NOMO-1 treated with dmso at 0.1 percent for 144 hours (cell line): Measurements from ENCODE around the gene SBNO2.
"Not testable (repeated sequence)": the region's sequence is repeated elsewhere in the genome, so short reads cannot be mapped to it uniquely, and the experiment has no call there.

Experiments
- DNase-seq: peaks from one replicate; lab custom pipeline; 2025; ENCODE audit not compliant: unreplicated experiment; lab: John Stamatoyannopoulos, UW

The SBNO2 gene

DNA sequence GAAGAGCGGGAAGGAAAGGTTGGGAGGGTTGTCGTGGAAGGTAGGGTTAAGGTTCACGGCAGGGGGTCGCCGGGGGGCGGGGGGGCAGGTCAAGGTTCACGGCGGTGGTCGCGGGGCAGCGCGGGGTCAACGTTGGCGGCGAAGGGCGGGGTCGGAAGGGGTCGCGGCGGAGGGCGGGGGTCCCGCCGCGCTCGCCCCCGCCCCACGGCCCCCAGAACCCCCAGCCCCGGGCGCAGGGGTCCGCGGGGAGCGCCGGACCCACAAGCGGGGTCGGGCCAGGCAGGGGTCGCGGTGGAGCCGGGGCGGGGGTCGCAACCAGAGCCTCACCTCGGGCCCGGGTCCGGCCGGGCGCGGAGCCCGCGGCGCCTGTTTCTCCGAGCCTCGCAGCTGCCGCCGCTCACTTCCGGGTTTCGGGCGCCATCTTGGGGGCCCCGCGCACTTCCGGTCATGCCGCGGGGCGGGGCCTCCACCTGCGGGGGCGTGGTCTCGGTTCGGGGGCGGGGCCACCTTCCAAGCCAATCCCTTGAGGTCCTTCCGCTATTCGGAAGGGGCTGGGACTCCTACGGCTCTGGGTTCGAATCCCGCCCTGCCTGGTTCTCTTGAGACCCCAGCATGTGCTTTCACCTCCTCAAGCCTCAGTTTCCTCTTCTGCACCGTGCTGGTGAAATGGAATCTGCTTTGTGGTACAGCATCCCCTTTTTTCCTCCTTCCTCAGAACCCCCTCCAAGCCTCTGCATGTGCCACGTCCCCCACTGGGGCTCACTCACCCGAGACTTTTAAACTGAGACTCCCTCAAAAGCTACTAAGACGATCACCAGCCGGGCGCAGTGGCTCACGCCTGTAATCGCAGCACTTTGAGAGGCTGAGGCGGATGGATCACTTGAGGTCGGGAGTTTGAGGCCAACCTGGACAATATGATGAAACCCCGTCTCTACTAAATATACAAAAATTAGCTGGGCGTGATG lies at the start of gene SBNO2:
Gene SBNO2 (minus strand): TSS at position 424 of the 965 bp plus-strand sequence. CDS start 19,992 bp downstream, outside the sequence.
- DNase-seq = peak; percentile 55

GRCh38 chr19:1223018-1223855 lies 49.2 kb upstream of the SBNO2 start:
- DNase-seq = no peak

DNA sequence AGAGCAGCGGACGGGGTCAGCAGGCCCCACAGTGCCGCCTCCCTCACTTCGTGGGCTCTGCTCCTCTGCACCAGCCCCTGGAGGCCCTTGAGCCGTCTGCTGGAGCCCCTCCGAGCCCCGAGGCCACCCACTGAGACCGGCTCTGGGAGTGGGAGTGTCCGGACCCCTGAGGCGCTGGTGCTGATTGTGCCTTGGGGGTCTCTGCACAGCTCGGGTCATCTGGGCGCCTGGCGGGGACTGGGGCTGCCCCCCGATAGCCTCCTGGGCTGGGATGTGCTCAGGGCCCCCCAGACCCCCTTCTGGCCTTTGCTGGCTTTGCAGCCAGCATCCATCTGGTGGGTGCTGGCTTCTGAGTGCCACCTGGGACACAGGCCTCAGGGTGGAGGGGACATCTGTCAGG lies 48.3 kb upstream of the SBNO2 start:
- no peak for DNase-seq

GRCh38 chr19:1221904-1222255 lies 47.8 kb upstream of the SBNO2 start:
- DNase-seq = no peak

DNA sequence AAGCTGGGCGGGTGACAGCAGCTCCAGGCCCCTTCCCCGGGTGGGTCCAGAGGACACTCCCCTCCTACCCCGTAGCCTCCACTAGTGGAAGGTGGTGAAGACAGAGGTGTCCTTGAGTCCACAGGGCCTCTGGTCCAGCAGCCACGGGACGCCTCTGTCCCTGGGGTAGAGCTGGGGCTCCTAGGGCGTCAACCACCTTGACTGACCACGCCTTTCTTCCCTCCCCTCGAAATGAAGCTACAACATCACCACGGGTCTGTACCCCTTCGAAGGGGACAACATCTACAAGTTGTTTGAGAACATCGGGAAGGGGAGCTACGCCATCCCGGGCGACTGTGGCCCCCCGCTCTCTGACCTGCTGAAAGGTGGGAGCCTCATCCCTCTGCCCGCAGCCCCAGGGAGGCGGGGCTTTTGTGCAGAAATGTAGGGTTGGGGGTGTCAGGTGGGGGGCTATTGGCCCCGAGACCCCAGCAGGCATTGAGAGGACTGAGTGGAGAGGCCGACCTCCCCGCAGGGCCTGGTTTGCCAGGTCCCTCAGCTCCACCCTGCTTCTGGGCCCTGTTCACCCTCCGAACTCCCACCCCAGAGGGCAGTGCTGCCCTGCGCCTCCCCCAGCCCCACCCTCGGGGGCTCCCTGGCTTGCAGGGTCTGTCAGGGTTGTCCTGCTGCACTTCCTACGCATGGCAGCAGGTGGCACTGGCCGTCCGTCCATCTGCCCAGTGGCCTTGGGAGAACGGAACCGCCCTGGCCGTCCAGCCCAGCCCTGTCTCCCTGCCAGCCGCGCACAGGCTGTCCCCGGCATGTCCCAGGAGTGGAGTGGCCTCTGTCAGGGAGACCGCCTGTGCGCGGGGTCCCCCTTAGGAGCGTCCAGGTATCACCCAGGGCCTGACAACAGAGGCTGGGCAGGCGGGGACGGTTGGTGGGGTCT lies 47.2 kb upstream of the SBNO2 start:
- no peak for DNase-seq

- no peak for DNase-seq
These were observed 46.4 kb upstream of the SBNO2 start for GRCh38 chr19:1220477-1220930.

DNA sequence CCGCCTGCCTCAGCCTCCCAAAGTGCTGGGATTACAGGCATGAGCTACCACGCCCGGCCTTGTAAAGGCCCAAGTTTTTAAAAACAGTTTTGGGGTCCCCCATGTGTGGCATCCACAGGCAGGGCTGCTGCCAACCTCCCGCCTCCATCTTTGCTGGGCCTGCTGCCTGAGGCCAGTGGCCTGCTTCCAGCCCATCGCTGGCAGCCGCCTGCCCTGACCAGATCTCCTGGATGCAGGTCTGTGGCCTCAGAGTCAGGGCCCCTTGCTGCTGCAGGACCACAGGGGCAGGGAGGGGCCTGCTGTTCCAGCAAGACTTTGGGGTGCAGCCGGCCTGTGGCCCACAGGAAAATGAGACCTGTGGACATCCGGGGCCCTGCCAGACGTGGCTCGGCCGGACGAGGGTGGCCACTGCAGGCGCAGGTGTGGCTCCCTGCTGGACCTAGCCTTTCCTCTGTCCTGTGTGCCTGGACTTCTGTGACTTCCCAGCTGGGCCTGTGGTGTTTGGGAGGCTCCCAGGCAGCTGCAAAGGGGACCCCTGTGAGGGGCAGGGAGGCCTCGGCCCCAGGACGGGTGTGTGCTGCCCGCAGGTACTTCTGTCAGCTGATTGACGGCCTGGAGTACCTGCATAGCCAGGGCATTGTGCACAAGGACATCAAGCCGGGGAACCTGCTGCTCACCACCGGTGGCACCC lies 45.9 kb upstream of the SBNO2 start:
- DNase-seq = no peak

GRCh38 chr19:1218751-1219567 lies 44.9 kb upstream of the SBNO2 start:
- DNase-seq = no peak

DNA sequence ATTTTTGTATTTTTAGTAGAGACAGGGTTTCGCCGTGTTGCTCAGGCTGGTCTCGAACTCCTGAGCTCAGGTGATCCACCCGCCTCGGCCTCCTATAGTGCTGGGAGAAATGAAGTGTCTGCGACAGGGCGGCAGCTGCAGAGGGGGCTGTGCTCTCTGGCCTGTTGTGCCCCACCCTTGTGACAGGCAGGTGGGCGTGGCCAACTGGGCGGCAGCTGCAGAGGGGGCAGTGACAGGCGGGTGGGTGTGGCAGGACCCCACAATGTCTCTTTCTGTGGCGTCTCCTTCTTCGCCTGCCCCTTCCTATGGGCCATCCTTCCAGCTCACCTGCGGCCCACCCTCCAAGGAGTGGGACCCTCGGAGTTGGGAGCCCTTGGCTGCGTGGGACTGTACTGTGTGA lies 43.3 kb upstream of the SBNO2 start:
- DNase-seq = no peak

DNA sequence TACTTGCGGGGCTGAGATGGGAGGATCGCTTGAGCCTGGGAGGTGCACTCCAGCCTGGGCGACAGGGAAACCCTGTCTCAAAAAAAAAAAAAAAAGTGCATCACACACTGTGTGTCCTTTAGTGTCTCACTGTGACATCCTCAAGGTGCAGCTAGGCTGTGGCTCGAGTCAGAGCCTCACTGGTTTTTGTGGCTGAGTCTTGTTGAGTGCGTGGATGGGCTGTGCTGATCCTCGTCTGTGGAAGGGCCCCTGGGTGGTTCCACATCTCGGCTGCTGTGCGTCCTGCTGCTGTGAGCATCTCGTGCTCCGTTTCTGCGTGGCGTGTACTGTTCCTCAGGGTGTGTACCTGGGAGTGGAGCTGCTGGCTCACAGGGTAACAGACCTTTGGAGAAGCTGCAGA lies 42.7 kb upstream of the SBNO2 start:
- DNase-seq = no peak

DNA sequence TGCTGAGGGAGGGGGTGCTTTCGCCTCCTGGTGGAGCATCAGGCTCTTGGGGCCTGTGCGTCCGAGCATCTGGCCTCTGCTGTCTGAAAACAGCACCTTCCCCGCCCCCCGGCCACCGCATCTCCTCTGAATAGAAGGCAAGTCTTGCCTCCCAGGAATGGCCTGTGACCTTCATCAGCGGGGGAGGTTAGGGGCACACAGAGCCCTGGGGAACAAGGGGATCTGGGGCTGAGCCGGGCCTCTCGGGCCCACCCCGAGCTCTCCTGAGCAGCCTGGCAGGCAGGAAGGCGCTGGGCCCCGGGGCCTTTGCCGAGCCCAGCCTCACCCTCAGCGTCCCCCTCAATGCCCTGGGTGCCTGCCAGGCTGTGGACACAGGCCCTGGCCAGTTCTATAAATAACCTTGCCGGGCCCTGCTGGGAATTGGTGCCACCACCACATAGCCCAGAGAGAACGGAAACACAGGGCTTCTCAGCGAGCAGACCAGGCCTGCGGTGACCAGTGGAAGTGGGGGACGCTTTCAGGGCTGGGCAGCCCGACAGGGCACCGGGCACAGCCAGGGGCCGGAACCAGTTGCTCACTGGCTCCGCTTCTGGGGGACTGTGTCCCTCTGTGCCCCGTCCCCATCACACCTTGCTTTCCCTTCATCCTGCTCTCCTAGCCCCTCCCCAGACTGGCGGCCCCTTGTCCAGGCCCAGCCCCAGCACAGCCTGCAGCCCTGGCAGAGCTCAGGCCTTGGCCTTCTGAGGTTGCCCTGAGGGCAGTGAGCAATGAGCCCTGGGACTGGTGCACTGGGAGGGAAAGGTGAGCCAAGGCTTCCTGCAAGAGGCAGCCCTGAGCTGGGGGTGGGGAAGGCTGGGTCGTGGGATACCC lies 41.0 kb upstream of the SBNO2 start:
- no peak for DNase-seq

DNA sequence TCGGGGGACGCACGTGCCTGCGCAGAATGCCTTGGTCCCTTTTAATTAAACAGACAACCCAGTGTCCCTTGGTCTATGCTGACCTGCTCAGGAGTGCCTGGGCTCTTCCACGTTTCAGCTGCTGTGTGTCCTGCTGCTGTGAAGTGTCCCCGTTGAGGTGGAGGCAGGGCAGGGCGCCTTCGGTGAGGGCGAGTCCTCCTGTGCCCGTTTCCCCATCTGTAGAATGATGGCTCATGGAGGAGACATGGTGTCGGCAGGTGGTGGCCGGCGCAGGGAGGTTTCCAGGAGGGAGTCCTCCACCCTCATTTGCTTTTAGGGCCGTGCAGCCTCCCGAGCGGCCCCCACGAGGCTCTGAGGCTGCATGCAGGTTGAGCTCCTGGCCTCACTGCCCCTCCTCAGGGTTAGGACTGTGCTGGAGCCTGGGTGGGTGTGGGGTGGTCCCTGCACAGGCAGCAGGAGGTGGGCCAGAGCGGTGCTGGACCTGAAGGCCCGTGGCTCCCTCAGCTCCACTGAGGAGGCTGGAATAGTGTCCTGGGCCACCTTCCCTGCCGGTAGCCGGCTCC lies 40.3 kb upstream of the SBNO2 start:
- DNase-seq = no peak

GRCh38 chr19:1213391-1214286 lies 39.6 kb upstream of the SBNO2 start:
- peak; percentile 71 for DNase-seq

- DNase-seq = no peak
These were observed 37.6 kb upstream of the SBNO2 start for GRCh38 chr19:1211494-1212234.

- DNase-seq = no peak
These were observed 36.1 kb upstream of the SBNO2 start for GRCh38 chr19:1210227-1210538.

DNA sequence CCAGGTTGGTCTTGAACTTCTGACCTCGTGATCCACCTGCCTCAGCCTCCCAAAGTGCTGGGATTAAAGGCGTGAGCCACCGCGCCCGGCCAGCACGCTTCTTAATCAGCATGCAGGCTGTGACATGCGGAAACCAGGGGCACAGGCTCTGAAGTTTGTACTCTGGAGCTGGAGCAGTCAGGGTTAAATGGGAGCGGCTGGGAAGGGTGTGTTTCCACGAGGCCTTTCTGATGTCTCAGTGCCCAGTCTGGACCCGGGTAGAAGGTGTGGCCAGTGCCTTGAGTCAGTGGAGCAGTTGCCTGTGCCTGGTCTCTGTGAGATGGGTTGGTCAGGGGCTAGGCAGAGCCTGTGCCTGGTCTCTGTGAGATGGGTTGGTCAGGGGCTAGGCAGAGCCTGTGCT lies 34.8 kb upstream of the SBNO2 start:
- DNase-seq = not testable (repeated sequence)
